Gastrocnemius medialis (tissue), 4 donors: ENCODE measurements around the gene PPP2R2B. TPM values are rescaled to one million over a fixed set of nuclear protein-coding genes. Genes with fewer than 3 reads are reported as not detected.

ENCODE experiments used
- ATAC-seq, 2 donors: fragments of 150-250 bp; one replicate each; pipeline ENCODE4 v1.9.1; 2016
- DNase-seq, 2 donors: peaks; one replicate each; pipeline ENCODE4 v3.0.0-alpha.2; 2019
- H3K27ac ChIP-seq, 4 donors: fragments of 200-600 bp; sonication (generic); 1 replicate in 1 of 4; 2 replicates in 3 of 4; pipeline ENCODE4 v1.5.1; 2016 to 2018; ENCODE audit warnings: mild to moderate bottlenecking in 2 of 4, moderate library complexity in 1 of 4
- H3K27me3 ChIP-seq, 3 donors: fragments of 200-600 bp; sonication (generic) in 2 of 3; 1 replicate in 1 of 3; 2 replicates in 2 of 3; pipeline versions ENCODE4 v1.5.1 to v1.6.0; 2016 to 2019; ENCODE audit warnings: mild to moderate bottlenecking in 1 of 3, moderate library complexity in 1 of 3
- H3K36me3 ChIP-seq, 2 donors: fragments of 200-600 bp; sonication (generic) in 1 of 2; one replicate each; pipeline ENCODE4 v1.5.1; 2017 to 2018
- H3K4me1 ChIP-seq, 2 donors: fragments of 200-600 bp; sonication (generic) in 1 of 2; one replicate each; pipeline ENCODE4 v1.5.1; 2016 to 2017; ENCODE audit warnings: mild to moderate bottlenecking in 2 of 2
- H3K4me3 ChIP-seq, 4 donors: fragments of 200-600 bp; sonication (generic) in 3 of 4; 1 replicate in 1 of 4; 2 replicates in 3 of 4; pipeline ENCODE4 v1.5.1; 2016 to 2019; ENCODE audit warnings: mild to moderate bottlenecking in 2 of 4
- H3K9me3 ChIP-seq, 3 donors: fragments of 200-600 bp; sonication (generic) in 2 of 3; 1 replicate in 1 of 3; 2 replicates in 2 of 3; pipeline ENCODE4 v1.5.1; 2016 to 2019
- POLR2A ChIP-seq, 2 donors: fragments of 450-650 bp; IDR thresholded peaks; one replicate each; pipeline ENCODE4 v1.6.1; 2017; ENCODE audit warnings: antibody characterized with exemption in 2 of 2, mild to moderate bottlenecking in 2 of 2, moderate library complexity in 2 of 2
- in situ Hi-C, 4 donors: fragments of 200-750 bp; cut with MboI; loops; one replicate each; pipeline versions ENCODE4 v1.15.0 to v1.8.0; 2017; ENCODE audit warnings: low sequenced_read_pairs in 4 of 4
- intact Hi-C: fragments of 100-400 bp; cut with DNase I; formaldehyde crosslinking; loops from one replicate; pipeline ENCODE4 v1.15.1; 2023; ENCODE audit warnings: low total_unique reads
- total RNA-seq, 4 donors: library from RNA; depleted of rRNA; stranded (reverse); fragments of >200 nt; gene quantifications; one replicate each; pipeline versions ENCODE4 v1.1.0 to v1.2.3, GENCODE V29; 2016
- TF ChIP-seq, protein P1 (sequence below), 5 experiments: fragments of 450-650 bp in 3 of 5; fragments of 200-600 bp in 2 of 5; sonication (generic) in 2 of 5; IDR thresholded peaks in 4 of 5; conservative IDR thresholded peaks in 1 of 5; 1 replicate in 4 of 5; 2 replicates in 1 of 5; pipeline ENCODE4 v1.5.1; 2016 to 2019; ENCODE audit warnings: antibody characterized with exemption in 5 of 5, mild to moderate bottlenecking in 3 of 5, moderate library complexity in 3 of 5

PPP2R2B gene
- total RNA-seq, 4 donors from 2014 or later: 0.04 to 0.76 (median 0.19) TPM; not detected in 1

DNA sequence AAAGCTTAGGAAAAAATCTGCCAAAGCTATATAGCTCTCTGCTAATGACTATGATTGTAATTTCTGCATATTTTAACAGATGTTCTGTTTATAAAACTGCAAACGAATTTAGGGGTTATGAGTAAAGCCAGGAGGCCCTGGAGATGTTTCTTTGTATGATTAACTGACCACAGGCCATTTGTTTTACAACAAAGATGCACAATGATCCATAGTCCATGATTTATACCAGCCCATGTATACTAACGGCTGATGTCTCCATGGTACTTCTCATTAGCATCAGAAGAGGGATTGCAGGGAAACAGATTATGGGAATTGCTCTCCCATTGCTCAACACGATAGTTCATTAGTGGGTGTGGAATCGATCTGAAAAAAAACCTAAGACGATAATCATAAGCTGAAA lies 78.9 kb downstream of the PPP2R2B start:
- TF ChIP-seq, protein P1, sequence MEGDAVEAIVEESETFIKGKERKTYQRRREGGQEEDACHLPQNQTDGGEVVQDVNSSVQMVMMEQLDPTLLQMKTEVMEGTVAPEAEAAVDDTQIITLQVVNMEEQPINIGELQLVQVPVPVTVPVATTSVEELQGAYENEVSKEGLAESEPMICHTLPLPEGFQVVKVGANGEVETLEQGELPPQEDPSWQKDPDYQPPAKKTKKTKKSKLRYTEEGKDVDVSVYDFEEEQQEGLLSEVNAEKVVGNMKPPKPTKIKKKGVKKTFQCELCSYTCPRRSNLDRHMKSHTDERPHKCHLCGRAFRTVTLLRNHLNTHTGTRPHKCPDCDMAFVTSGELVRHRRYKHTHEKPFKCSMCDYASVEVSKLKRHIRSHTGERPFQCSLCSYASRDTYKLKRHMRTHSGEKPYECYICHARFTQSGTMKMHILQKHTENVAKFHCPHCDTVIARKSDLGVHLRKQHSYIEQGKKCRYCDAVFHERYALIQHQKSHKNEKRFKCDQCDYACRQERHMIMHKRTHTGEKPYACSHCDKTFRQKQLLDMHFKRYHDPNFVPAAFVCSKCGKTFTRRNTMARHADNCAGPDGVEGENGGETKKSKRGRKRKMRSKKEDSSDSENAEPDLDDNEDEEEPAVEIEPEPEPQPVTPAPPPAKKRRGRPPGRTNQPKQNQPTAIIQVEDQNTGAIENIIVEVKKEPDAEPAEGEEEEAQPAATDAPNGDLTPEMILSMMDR (IDR thresholded peaks at IDR 0.05 in 4 of 5, conservative IDR thresholded peaks at IDR 0.05 in 1 of 5): no peak
- TF ChIP-seq POLR2A (IDR thresholded peaks at IDR 0.05): no peak
- no peak for DNase-seq
- no peaks in the 10 kb centered on the region for H3K36me3 ChIP-seq
- intact Hi-C loops (no loop called here), in situ Hi-C loops (no loop called here)
- ATAC-seq: no peak
- no peaks in the 10 kb centered on the region for H3K9me3 ChIP-seq
- H3K27ac ChIP-seq: no peak overlapping the region
- H3K4me1 ChIP-seq: no peaks in the 10 kb centered on the region
- H3K27me3 ChIP-seq: peaks cover 0 to 3% (median 0%) of the 10 kb centered on the region in 3 donors
- no peak overlapping the region for H3K4me3 ChIP-seq

DNA sequence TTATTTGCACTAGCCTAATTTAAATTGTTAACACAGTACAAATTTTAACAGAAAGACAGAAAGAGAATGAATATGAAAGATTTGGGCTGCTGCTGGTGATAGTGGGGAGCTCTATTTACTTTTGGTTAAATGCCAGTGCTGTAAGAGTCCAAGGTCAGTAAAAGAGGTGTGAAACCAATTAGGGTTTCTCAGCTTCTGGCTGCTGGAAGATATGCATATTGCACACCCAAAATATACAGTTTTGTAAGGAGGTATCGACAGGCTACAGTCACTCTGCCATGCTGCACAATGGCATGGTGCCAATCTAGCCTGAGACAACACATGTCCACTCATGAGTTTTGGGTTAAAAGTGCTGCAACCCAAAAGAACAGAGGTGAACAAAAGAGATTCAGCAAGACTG lies 79.3 kb downstream of the PPP2R2B start:
- Histone ChIP-seq H3K4me3 (no peak overlapping the region), H3K27me3 (peaks cover 0 to 3% (median 0%) of the 10 kb centered on the region in 3 donors), H3K9me3 (no peaks in the 10 kb centered on the region), H3K36me3 (no peaks in the 10 kb centered on the region), H3K4me1 (no peaks in the 10 kb centered on the region), H3K27ac (no peak overlapping the region)
- ATAC-seq: no peak
- intact Hi-C loops: no loop called here
- DNase-seq: no peak
- in situ Hi-C loops: no loop called here
- TF ChIP-seq POLR2A (IDR thresholded peaks at IDR 0.05): no peak
- TF ChIP-seq, protein P1 (IDR thresholded peaks at IDR 0.05 in 4 of 5, conservative IDR thresholded peaks at IDR 0.05 in 1 of 5): no peak

DNA sequence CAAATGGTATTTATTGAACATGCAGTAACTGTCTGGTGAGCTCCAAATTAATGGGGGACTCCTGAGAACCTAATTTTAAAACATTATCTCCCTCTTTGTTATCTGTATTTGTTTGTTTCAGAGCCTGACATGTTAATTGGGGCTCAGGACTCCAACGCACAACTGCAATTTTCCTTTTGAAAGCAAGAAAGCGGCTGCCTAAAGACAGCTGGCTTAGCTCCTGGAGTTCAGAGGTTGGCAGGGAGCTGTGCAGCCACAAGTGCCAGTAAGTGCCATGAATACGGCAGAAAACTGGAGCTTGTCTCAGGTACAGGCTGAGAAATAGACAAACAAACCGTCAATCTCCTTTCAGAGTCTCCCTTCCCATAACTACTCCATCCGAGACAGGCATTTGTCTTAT lies 80.9 kb downstream of the PPP2R2B start:
- Histone ChIP-seq H3K27ac (no peak overlapping the region), H3K4me1 (no peaks in the 10 kb centered on the region), H3K9me3 (no peaks in the 10 kb centered on the region), H3K27me3 (peaks cover 0 to 3% (median 0%) of the 10 kb centered on the region in 3 donors), H3K36me3 (no peaks in the 10 kb centered on the region), H3K4me3 (no peak overlapping the region)
- in situ Hi-C loops (no loop called here), intact Hi-C loops (no loop called here)
- TF ChIP-seq, protein P1 (IDR thresholded peaks at IDR 0.05 in 4 of 5, conservative IDR thresholded peaks at IDR 0.05 in 1 of 5): no peak
- TF ChIP-seq POLR2A (IDR thresholded peaks at IDR 0.05): no peak
- no peak for DNase-seq
- ATAC-seq: no peak

- ATAC-seq (no peak), DNase-seq (no peak)
- Histone ChIP-seq H3K27ac (no peak overlapping the region), H3K27me3 (no peaks in the 10 kb centered on the region), H3K4me1 (no peaks in the 10 kb centered on the region), H3K4me3 (no peak overlapping the region), H3K36me3 (no peaks in the 10 kb centered on the region), H3K9me3 (no peaks in the 10 kb centered on the region)
- no peak for TF ChIP-seq POLR2A (IDR thresholded peaks at IDR 0.05)
- TF ChIP-seq, protein P1 (IDR thresholded peaks at IDR 0.05 in 4 of 5, conservative IDR thresholded peaks at IDR 0.05 in 1 of 5): no peak
- in situ Hi-C loops (no loop called here), intact Hi-C loops (no loop called here)
Measured at GRCh38 chr5:146796911-146797310, 81.6 kb downstream of the PPP2R2B start.

GRCh38 chr5:146796144-146796543 lies 82.4 kb downstream of the PPP2R2B start:
- Histone ChIP-seq H3K27ac (no peak overlapping the region), H3K4me1 (no peaks in the 10 kb centered on the region), H3K36me3 (no peaks in the 10 kb centered on the region), H3K27me3 (no peaks in the 10 kb centered on the region), H3K4me3 (no peak overlapping the region), H3K9me3 (no peaks in the 10 kb centered on the region)
- in situ Hi-C loops (no loop called here), intact Hi-C loops (no loop called here)
- no peak for TF ChIP-seq POLR2A (IDR thresholded peaks at IDR 0.05)
- no peak for DNase-seq
- no peak for ATAC-seq
